RCC 7860 (cell line): ENCODE results near the gene TRAF3.

Experiments used
- DNase-seq: peaks from one replicate; pipeline ENCODE4 v3.0.0-alpha.2; 2015; ENCODE audit warnings: low spot score
- FAIRE-seq: peaks from 2 replicates; lab custom pipeline; 2012; peaks lifted over from hg19 to GRCh38; lab: Jason Lieb, UNC

Gene TRAF3

DNA sequence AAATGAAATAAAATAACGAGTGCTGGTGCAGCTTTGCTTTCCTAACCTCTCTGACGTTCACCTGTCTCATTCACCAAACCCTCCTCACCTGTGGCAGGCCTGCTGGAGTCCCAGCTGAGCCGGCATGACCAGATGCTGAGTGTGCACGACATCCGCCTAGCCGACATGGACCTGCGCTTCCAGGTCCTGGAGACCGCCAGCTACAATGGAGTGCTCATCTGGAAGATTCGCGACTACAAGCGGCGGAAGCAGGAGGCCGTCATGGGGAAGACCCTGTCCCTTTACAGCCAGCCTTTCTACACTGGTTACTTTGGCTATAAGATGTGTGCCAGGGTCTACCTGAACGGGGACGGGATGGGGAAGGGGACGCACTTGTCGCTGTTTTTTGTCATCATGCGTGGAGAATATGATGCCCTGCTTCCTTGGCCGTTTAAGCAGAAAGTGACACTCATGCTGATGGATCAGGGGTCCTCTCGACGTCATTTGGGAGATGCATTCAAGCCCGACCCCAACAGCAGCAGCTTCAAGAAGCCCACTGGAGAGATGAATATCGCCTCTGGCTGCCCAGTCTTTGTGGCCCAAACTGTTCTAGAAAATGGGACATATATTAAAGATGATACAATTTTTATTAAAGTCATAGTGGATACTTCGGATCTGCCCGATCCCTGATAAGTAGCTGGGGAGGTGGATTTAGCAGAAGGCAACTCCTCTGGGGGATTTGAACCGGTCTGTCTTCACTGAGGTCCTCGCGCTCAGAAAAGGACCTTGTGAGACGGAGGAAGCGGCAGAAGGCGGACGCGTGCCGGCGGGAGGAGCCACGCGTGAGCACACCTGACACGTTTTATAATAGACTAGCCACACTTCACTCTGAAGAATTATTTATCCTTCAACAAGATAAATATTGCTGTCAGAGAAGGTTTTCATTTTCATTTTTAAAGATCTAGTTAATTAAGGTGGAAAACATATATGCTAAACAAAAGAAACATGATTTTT lies 128.2 kb downstream of the TRAF3 start:
- DNase-seq (no peak), FAIRE-seq (no peak)

DNA sequence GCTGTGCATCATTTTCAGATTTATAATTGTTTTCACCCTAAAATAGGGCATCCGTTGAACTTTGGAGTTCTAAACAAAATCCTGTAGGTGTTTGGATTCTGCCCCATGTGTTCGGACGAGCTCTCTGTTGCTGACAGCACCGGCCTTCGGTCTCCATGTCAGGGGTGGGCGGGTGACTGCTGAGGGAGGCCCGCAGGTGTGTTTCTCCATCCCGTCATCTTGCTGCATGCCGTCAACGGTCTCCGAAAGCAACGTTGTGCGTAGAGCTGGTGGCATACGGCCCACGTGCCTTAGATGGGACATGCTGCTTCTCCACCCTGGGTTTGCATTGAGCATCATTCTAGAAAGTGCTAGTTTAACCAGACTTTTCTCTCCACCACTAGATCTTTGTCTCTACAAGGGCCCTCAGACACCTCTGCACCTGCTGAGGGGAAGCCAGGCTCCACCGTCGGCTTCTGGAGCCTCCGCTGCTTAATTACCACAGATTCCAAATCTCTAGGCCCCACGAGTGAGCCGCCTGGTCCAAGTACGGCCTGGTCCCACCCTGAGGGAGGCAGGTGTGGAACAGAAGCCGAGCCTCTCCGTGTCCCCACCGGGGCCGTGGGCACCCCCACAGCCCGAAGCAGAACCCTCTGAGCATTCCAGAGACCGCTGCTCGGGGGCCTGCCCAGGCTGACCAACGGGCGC lies 129.5 kb downstream of the TRAF3 start:
- no peak for FAIRE-seq
- no peak for DNase-seq

DNA sequence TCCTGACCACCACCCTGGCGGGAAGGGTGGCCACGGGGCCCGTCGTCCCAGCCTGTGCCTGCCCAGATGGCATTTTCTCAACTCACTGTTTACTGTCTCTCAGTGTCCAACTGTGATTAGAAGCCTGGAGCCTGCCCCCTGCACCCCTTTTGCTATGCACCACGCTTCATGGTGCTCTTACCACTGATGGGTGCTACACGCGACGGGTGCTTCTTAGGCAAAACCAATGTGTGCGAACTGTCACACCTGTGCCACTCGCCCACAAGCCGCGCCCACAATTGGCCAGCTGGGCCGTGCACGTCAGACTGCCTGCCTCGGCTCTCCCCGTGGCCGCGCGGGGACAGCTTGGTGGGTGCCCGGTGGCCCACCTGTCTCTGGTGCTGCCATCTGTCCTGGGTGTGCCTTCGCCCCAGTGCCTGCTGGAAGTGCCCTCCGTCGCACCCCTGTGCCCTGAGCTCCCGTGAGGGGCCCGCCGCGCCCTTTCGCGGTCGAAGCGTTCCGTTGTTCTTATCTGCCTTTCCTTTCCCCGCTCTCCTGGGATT lies 130.1 kb downstream of the TRAF3 start:
- no peak for DNase-seq
- no peak for FAIRE-seq

DNA sequence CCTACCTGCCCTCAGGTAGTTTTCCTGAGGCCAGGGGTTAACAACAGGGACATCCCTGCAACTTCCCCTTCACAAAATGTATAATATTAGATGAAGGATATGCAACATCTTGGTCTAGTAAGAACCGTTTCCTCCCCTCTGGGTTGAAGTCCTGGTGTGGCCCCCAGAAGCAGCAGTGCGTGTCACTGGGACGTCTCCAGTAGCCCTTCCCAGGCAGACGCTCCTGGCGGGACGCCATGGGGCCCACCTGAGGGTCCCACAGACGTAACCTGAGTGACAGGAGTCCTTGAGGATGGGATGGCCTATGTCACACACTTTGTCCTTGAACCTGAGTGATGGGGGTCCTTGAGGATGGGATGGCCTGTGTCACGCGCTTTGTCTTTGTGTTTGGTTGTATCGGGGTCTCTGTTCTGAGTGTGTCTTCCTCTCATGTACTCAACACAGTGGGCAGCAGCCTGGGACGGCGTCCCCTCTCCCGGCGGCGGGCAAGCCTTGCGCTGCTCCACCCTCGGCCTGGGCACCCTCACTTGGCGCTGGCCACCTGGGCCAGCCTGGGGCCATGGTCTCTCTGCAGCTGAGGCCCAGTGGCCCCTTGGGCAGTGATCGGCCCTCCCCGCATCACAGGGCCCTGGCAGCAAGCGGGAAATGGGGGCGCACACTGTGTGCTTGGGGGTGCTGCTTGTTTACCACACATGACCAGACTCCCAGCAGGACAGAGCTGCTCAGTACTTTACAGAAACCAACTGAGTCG lies 130.9 kb downstream of the TRAF3 start:
- DNase-seq (no peak), FAIRE-seq (no peak)

DNA sequence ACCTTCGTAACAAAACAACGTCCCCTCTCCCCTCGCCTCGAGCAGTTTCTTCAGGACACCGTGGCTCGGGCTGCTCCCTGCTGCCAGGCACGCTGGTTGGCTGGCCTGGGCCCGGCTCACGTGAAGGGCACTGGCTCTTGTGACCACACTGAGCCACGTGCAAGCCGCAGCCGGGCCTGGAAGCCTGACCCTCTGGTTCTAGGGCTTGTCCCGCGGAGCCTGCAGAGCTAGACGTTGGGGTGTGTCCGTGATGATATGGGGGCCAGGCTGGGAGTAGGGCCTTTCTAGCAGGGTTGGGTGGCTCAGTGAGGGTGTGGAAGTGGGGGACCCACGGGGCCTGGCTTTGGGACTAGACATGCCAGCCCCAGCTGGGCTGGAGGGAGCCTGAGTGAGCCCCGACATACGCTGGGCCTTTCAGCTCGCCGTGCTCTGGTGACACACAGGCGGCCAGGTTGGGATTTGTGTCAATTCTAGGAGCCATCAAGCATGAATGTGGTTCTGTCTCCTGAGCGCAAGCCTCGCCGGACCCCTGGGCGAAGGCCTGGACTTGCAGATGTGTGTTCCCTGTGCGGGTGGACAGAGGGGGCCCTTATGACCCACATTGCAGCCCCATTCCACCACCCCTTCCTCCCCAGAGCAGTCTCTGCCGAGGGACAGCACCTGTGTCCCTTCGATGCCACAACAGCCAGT lies 131.7 kb downstream of the TRAF3 start:
- no peak for FAIRE-seq

DNA sequence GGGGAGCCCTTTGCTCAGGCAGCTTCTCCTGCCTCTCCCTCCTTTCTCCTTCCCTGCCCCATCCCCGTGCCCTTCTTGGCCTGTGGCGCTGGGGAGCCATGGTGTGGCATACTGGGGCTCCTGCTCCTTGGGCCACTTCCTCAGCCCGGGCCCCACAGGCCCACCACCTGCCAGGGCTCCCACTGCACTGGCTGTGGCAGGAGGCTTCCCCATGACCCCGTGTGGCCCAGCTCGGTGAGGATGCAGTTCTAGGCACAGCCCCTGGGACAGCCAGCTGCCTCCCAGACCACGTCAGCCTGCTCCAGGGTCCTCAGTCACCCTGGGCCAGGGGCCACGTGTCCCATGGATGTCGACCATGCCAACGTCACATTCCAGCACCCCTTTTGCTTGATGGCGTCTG lies 132.2 kb downstream of the TRAF3 start:
- FAIRE-seq = no peak

More for the DNA sequence above, 131.7 kb downstream of the TRAF3 start:
- DNase-seq = no peak

DNA sequence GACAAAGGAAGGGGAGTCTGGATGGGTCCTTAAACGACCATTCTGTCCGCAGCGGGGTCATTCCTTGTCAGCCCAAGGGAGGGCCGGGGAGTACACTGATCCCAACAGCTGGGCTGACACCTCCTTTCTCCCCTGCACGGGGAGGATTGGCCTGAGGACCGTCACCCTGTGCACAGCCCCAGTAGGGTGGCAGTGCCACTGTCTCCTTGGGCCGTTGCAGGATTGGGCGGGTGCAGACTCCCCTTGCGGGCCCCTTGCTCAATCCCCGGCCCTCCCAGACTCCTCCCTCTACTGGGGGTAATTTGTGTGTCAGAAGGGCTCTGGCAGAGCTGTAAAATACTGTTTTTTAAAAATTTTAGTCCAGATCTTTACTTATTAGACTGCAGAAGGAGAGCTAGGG lies 132.7 kb downstream of the TRAF3 start:
- FAIRE-seq (no peak), DNase-seq (no peak)

More for the DNA sequence above, 132.2 kb downstream of the TRAF3 start:
- DNase-seq = no peak

DNA sequence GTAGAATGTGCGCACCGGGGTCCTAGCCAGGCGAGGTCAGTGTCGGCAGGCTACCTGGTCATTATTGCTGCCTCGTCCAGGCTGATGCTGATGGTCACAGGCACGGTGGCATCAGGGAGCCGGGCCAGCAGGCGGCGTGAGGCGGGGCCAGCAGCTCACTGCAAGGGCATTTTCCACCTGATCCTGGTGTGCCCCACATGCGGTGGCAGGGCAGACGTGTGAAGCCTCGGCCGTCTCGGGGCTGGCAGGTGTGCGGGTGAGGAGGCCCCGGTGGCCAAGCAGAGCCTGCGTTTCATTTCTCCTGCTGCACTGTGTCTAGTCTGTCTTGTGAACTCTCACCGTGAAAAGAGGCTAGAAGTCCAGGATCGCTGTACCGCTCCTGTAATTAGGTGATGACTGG lies 133.2 kb downstream of the TRAF3 start:
- FAIRE-seq = no peak
- no peak for DNase-seq

DNA sequence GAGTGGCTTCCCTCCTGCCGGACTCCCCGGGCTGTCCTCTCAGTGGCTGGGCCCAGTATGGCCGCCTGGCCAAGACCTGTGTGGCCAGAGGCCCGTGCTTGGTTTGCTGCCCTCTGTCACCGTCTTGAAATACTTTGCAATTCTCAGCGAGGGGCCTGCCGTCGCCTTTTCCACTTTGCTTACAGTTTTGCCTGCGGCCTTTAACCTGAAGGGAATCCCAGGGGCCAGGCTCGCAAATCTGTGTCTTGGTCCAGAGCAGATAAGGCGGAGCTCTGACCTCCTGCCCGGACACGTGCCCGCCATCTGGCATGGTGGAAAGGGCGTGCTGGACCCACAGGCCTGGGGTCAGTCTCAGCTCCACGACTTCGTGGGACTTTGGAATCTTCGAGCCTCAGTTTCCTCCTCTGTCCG lies 134.3 kb downstream of the TRAF3 start:
- no peak for DNase-seq
- no peak for FAIRE-seq

DNA sequence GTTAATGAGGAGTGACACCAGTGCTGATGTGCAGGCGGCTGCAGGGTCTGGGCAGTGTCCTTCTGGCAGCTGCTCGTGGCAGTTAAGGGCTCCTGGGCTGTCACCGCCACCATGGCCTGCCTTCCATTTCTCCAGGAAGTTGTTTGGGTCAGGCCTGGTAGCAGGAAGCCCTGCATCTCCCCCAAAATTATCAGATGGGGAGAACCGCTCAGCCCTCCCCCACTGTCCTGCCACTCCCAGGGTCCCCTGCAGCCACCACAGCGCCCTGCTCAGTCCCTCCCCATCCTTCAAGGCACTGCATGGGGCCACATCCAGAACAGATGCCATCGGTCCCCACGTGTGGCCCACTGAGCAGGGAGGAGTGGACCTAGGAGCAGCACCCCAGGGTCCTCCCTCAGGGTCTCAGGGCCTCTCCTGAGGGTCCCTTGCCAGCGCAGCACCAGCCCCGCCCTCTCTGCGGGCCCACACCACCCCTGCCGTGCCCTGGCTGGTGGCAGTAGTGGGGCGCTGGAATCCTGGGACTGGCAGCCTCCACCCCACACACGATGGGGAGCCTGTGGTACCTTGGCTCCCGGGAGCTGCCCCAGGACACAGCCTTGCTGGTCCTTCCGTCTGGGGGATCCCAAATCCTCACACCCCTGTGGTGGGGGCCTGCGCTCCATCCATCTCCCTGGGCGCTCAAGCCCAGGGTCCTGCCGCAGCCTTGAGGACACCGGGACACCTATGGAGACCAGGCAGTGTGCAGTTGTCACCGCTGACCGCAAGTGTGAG lies 134.9 kb downstream of the TRAF3 start:
- DNase-seq = no peak

DNA sequence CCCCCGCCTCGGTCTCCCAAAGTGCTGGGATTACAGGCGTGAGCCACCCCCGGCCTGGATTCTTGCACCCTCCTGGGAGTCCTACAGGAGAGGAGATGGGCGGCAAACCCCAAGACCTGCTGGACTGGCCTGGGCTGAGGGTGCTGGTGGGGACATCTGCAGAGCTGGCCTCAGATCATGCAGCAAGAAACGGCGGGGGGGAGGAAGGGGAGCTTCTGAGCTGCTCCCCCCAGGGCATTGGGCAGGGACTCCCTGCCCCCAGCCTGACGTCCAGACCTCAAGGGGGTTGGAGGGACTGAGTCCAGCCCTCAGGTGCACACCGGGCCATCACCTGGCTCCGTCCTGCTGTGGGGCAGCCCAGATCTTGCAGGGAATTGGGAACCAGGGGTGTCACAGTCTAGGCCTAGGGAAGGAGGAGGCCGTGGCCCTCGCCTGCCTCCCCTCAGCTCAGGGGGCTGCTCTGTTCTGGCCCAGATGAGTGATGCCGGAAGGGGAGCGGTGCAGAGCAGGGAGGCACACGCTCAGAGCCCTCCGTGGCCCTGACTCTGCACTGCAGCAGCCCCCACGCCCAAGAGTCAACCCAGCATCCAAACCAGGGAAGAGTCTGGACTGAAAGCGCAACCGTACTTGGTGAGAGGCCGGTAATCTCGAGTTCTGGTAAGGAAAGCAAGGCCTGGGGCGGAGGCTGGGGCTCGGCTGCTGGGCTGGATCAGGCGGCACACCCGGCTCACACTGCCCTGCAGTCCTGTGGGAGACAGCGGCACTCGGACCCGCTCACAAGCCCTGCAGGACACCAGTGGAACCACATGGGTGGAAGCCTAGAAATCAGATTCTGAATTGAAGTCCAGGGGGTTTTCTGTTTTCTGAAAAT lies 136.3 kb downstream of the TRAF3 start:
- DNase-seq = no peak
- no peak for FAIRE-seq

More for the DNA sequence above, 134.9 kb downstream of the TRAF3 start:
- no peak for FAIRE-seq

DNA sequence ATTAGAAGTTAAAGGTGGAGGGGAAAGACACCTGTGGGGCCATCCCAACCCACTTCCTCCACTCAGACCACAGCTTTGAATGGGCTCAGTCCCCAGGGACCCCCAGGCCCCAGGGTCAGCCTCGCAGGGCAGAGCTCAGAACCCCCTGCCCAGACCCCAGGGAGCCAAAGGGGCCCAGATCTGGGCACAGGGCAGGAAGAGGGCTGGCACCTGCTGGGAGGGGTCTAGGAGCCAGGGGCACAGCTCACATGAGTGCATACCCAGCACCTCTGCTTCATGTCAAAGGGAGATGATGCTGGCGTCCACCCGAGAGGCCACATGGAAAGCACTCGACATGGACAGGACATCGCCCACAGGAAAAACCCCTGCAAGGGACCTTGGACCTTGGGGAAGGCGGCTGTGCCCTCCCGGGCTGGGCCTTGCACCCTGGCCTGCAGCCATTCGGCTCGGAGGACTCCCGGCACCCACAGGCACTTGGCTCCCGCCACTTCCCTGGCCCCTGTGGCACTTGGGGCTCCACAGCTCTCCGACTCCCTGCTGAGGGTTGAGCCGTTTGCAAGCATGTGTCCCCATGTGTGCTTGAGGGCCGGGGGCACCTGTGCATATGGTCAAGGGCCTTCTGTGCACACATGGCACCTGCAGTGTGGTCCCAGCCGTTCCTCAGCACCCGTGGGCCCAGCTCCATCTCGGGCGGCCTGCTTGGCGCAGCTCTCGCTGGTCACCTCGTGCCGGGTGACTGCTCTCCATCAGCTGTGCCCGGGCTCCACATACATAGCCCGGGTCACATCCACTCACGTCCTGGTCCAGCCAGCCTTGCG lies 137.4 kb downstream of the TRAF3 start:
- no peak for FAIRE-seq
- DNase-seq = no peak

DNA sequence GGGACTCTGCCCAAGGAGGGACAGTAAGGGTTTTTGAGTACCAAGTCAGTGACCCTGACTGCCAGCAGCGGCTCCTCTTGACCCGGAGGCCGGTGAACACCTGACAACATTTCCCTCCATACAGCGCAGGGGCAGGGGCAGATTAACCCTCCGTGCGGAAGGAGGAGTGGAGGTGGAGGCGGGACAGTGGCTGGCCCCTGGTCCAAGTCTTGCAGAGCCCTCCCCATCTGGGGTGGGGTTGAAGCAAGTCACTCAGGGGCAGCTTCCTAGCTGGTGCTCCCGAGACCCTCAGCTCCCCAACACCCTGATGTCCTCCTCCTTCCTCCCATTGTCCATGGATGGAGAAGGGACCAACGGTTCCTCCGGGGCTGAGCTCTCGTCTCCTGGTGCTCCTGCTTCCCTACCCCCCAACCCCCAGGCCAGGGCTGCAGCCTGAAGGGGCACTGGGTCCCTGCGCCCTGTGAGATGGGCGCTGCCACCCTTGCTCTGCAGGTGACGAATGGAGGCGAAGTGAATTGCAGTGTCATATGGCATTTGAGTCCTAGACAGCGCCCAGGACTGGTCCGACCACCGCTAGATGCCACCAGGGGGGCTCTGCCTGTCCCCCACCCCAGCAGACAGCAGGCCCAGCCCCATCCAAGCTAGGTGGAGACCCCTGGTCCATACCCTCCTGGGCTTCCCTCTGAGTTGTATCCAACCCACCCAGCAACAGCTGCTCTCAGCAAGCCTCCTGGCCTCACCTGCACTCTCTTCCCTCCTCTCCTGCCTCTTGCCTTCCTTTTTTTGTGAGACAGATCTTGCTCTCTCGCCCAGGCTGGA lies 138.3 kb downstream of the TRAF3 start:
- no peak for FAIRE-seq
- DNase-seq = no peak

DNA sequence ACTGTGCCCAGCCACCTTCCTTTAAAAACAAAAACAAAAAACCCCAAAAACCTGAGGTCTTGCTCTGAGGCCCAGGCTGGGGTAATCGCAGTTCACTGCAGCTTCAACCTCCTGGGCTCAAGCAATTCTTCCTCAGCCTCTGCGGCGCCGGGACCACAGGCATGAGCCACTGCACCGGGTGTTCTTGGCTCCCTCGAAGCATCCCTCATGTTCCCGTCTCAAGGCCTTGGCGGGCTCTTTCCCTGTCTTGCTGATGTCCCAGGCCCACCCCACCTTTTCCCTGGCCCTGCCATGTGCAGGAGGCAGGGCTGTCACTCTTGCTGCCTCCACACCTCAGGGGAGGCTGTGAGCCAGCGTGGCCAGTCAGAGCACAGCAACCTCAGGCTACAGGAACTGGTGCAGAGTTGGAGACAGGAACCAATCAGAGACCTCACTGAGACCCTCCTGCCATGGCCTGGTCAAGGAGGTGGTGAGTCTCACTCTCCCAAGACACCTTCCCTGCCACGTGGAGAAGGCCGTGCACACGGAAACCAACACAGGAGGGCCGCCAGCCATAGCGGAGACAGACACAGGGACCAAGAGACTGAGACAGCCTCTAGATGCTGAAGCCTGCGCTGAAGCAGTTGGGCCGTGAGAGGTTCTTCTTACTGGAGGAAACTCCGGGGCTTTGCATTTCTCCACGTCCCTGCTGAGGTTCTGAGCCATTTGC lies 139.3 kb downstream of the TRAF3 start:
- DNase-seq (no peak), FAIRE-seq (no peak)

DNA sequence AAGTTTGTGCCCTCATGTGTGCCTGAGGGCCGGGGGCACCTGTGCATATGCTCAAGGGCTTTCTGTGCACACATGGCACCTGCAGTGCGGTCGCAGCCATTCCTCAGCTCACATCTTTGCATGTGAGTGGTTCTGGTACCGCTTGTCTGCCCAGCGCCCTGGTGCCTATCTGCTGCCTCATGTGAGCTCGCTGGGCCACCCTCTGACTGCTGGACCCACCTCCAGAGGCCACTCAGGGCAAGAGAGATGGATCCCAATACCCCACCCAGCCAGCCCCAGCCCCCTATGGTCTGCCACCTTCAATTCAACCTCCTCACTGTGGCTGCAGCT lies 139.8 kb downstream of the TRAF3 start:
- FAIRE-seq (no peak), DNase-seq (no peak)

DNA sequence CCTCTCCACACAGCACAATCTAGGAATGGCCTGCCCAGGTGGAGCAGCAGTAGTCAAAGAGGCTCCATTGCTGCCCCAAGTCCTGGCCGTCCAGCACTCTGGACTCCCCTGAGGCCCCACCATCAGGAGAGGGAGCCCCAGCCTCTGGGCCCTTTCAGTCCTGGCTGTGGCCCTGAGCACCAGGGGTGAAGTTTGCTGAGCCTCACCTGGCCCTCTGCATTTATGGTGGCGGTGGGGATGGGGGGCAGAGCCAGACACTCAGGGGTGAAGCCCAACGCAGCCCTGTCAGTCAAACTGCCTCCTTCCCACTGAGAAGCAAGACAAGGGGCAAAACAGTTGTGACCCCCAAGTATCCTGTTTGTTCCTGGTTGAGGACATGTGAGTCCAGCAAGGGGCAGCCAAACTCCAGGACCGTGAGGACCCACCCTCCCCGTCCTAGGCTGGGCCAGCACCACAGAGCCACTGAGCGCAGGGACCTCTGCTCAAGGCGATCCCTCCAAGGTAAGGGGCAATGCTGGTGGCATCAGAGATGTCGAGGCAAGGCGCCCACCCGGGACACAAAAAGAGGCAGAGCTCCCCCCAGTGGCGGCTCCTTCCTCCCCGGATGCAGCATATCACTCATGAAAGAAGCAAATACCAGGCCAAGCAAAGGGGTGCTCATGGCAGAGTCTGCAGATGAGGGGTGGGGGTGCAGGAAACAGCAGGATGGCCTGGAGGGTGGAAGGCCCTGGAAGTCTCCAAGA lies 140.4 kb downstream of the TRAF3 start:
- no peak for FAIRE-seq
- DNase-seq = no peak
